Breast epithelium (tissue), 4 donors: ENCODE measurements around the gene PRMT2. TPM values are rescaled to one million over a fixed set of nuclear protein-coding genes. Genes with fewer than 3 reads are reported as not detected.

Source experiments
- DNase-seq, 2 donors: peaks; one replicate each; pipeline ENCODE4 v3.0.0-alpha.2; 2019; ENCODE audit warnings: low spot score in 2 of 2
- H3K27ac ChIP-seq, 2 donors: fragments of 200-600 bp; sonication (generic) in 1 of 2; one replicate each; pipeline ENCODE4 v1.5.1; 2016 to 2019; ENCODE audit warnings: mild to moderate bottlenecking in 1 of 2
- H3K27me3 ChIP-seq, 2 donors: fragments of 200-600 bp; sonication (generic) in 1 of 2; one replicate each; pipeline versions ENCODE4 v1.5.1 to v1.6.0; 2017 to 2019; ENCODE audit warnings: control low read depth in 1 of 2, mild to moderate bottlenecking in 1 of 2
- H3K36me3 ChIP-seq: fragments of 200-600 bp; one replicate; pipeline ENCODE4 v1.5.1; 2019
- H3K4me1 ChIP-seq, 2 donors: fragments of 200-600 bp; sonication (generic); one replicate each; pipeline ENCODE4 v1.5.1; 2016 to 2019; ENCODE audit warnings: control low read depth in 1 of 2
- H3K4me3 ChIP-seq, 3 donors: fragments of 200-600 bp; sonication (generic); 1 replicate in 2 of 3; 2 replicates in 1 of 3; pipeline ENCODE4 v1.5.1; 2016 to 2019; ENCODE audit warnings: mild to moderate bottlenecking in 3 of 3, moderate library complexity in 2 of 3
- H3K9me3 ChIP-seq, 2 donors: fragments of 200-600 bp; sonication (generic) in 1 of 2; one replicate each; pipeline ENCODE4 v1.5.1; 2016 to 2019; ENCODE audit warnings: control low read depth in 1 of 2
- CTCF ChIP-seq, 3 donors: fragments of 450-650 bp; IDR thresholded peaks; one replicate each; pipeline ENCODE4 v1.5.1; 2016 to 2017; ENCODE audit warnings: antibody characterized with exemption in 3 of 3, mild to moderate bottlenecking in 3 of 3, moderate library complexity in 3 of 3
- POLR2A ChIP-seq: fragments of 450-650 bp; IDR thresholded peaks from one replicate; pipeline ENCODE4 v1.6.1; 2016; ENCODE audit warnings: antibody characterized with exemption, mild to moderate bottlenecking, moderate library complexity
- POLR2AphosphoS5 ChIP-seq, 3 donors: sonication (generic); formaldehyde crosslinking; IDR thresholded peaks; one replicate each; pipeline ENCODE4 v1.6.1; 2017; ENCODE audit warnings: antibody characterized with exemption in 3 of 3
- intact Hi-C: fragments of 100-400 bp; cut with DNase I; formaldehyde crosslinking; loops from one replicate; pipeline ENCODE4 v1.15.1; 2023; ENCODE audit warnings: low total_unique reads
- total RNA-seq, 3 donors: library from RNA; depleted of rRNA; stranded (reverse); fragments of >200 nt; gene quantifications; one replicate each; pipeline ENCODE4 v1.1.0, GENCODE V29; 2016

The PRMT2 gene
- total RNA-seq, 3 donors from 2014 or later, result 92.1 to 145 (median 130) TPM

- H3K9me3 ChIP-seq, result no peaks in the 10 kb centered on the region
- H3K27ac ChIP-seq, result peak within 1 kb of the TSS; percentile 52 to 57
- H3K4me3 ChIP-seq, result peak within 1 kb of the TSS in 2 of 3 donors; percentile 37 to 52
- intact Hi-C loops, result no loop called here
- TF ChIP-seq POLR2A (no peak), POLR2AphosphoS5 (IDR thresholded peaks at IDR 0.05) (no peak), CTCF (IDR thresholded peaks at IDR 0.05) (no peak)
- H3K36me3 ChIP-seq, result no peaks in the 10 kb centered on the region
- peak in 1 of 2 donors; percentile 33 for DNase-seq
- no peaks in the 10 kb centered on the region for H3K27me3 ChIP-seq
- H3K4me1 ChIP-seq, result no peaks in the 10 kb centered on the region
Observed at GRCh38 chr21:46604975-46605766, 30.3 kb upstream of the PRMT2 start, which contains the start of gene S100B. TSS of gene S100B (minus strand) at chr21:46605082. CDS start at chr21:46602415, 2,667 bp downstream.

GRCh38 chr21:46605767-46606426 is 29.6 kb upstream of the PRMT2 start:
- Histone ChIP-seq H3K27me3 (no peaks in the 10 kb centered on the region), H3K27ac (peak overlapping the region in 1 of 2 donors; percentile 19), H3K4me3 (no peak overlapping the region), H3K4me1 (no peaks in the 10 kb centered on the region), H3K36me3 (no peaks in the 10 kb centered on the region), H3K9me3 (peaks cover 0 to 5% of the 10 kb centered on the region in 2 donors)
- TF ChIP-seq POLR2AphosphoS5 (IDR thresholded peaks at IDR 0.05), result no peak
- TF ChIP-seq CTCF (IDR thresholded peaks at IDR 0.05), result no peak
- no peak for TF ChIP-seq POLR2A
- no peak for DNase-seq
- intact Hi-C loops, result no loop called here

DNA sequence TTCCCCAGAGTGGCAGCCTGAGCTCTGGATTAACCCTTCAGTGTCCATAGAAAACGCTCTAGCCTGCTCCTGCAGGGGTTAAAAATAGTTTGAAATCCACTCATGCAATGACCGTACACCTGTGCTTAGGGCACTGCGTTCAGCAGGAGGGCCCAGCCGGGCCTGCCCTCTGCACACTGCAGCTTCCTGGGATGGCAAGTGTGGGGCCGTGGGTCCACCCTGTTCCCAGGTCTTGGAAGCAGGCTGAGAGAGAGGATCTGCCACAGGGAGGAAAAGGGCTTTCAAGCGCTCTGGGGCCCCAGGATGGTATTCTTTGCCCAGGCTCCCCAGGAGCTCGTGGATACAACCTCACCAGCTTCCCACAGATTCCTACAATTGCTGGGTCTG is 29.1 kb upstream of the PRMT2 start:
- Histone ChIP-seq H3K27me3 (no peaks in the 10 kb centered on the region), H3K4me3 (no peak overlapping the region), H3K4me1 (no peaks in the 10 kb centered on the region), H3K27ac (peak overlapping the region in 1 of 2 donors; percentile 19), H3K36me3 (no peaks in the 10 kb centered on the region), H3K9me3 (peaks cover 0 to 5% of the 10 kb centered on the region in 2 donors)
- no peak for DNase-seq
- intact Hi-C loops, result no loop called here
- no peak for TF ChIP-seq POLR2AphosphoS5 (IDR thresholded peaks at IDR 0.05)
- no peak for TF ChIP-seq POLR2A
- TF ChIP-seq CTCF (IDR thresholded peaks at IDR 0.05), result no peak

- no peak overlapping the region for H3K27ac ChIP-seq
Observed at GRCh38 chr21:46607636-46608035, 27.8 kb upstream of the PRMT2 start.

More at GRCh38 chr21:46607636-46608035, 27.8 kb upstream of the PRMT2 start:
- Histone ChIP-seq H3K27me3 (no peaks in the 10 kb centered on the region), H3K36me3 (no peaks in the 10 kb centered on the region), H3K4me3 (no peak overlapping the region), H3K4me1 (no peaks in the 10 kb centered on the region), H3K9me3 (peaks cover 0 to 5% of the 10 kb centered on the region in 2 donors)
- no peak for DNase-seq
- intact Hi-C loops, result no loop called here
- no peak for TF ChIP-seq CTCF (IDR thresholded peaks at IDR 0.05)
- TF ChIP-seq POLR2A, result no peak
- TF ChIP-seq POLR2AphosphoS5 (IDR thresholded peaks at IDR 0.05), result no peak
